ENCODE results near the gene SESN1.
"Not testable (repeated sequence)": the region's sequence is repeated elsewhere in the genome, so short reads cannot be mapped to it uniquely, and the experiment has no call there.

SESN1 gene

DNA sequence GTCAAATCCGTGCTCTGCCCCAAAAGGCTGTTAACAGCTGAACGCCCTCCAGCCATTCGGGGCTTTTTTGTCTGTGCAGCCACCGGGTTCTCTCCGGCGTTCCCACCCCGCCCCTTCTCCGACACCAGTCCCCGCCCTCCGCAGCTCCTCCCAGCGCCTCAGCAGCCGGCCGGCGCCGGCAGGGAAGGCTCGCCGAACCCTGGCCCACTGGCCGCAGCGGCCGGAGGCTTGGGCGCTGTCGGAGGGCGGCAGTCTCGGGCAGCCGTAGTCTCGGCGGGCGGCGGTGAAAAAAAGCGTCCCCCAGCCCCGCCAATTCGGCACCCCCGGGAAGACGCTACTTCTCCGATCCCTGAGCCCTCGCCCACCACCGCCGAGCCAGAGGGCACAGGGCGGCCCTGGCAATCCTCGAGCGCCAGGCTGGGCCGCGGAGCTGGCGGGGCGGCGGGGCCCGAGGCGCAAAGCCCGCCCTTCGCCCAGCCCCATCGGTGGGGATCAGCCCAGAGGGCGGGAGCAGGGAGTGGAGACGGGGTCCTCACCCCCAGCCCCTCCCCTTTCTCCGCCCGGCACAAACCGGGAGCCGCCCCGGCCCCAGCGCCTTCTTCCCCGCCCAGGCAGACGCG lies at the start of gene SESN1:
TSS of gene SESN1 (minus strand) at position 431 of the 620 bp plus-strand sequence. CDS start 773 bp downstream, outside the sequence.
- DNase-seq = peak; percentile 92 to 95

DNA sequence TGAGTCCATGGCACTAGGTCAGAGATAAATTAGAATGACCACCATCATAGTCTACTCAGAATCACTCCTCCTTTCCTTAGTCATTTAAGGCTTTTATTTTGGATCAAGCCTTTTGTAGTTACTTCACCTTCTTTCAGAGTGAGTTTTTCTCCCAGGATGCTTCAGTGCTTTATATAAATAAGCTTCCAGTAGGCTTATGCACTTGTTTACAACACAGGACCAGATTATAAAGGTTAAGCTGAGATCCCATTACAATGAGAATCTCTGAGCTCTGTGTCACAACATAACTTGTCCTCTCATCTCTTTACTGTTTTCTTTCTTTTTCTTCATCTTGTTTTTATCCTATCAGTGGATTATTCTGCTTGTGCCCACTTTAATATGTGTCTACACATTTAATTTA lies 48.5 kb upstream of the SESN1 start:
- no peak for DNase-seq

DNA sequence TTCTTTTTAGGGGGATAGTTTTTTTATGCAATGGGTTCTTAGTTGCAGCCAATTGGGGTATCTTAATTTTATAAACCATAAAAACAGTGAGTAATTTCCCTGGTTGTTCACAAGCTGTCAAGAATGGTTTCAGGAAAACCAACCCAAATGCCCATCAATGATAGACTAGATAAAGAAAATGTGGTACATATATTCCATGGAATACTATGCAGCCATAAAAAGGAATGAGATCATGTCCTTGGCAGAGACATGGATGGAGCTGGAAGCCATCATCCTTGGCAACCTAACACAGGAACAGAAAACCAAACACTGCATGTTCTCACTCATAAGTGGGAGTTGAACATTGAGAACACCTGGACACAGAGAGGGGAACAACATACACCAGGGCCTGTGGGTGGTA lies 47.4 kb upstream of the SESN1 start:
- DNase-seq = not testable (repeated sequence)

GRCh38 chr6:109139109-109139508 lies 44.5 kb upstream of the SESN1 start:
- DNase-seq = no peak

- DNase-seq = not testable (repeated sequence)
These were observed 41.9 kb upstream of the SESN1 start for GRCh38 chr6:109136530-109136929.

- DNase-seq = not testable (repeated sequence)
These were observed 41.4 kb upstream of the SESN1 start for GRCh38 chr6:109136039-109136438.

DNA sequence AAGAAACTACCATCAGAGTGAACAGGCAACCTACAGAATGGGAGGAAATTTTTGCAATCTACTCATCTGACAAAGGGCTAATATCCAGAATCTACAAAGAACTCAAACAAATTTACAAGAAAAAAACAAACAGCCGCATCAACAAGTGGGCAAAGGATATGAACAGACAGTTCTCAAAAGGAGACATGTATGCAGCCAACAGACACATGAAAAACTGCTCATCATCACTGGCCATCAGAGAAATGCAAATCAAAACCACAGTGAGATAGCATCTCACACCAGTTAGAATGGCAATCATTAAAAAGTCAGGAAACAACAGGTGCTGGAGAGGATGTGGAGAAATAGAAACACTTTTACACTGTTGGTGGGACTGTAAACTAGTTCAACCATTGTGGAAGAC lies 41.0 kb upstream of the SESN1 start:
- DNase-seq = not testable (repeated sequence)

- no peak for DNase-seq
These were observed 35.4 kb upstream of the SESN1 start for GRCh38 chr6:109130065-109130464.

- no peak for DNase-seq
These were observed 30.9 kb upstream of the SESN1 start for GRCh38 chr6:109125504-109125903.

GRCh38 chr6:109124219-109124618 lies 29.6 kb upstream of the SESN1 start:
- DNase-seq = no peak

- no peak for DNase-seq
These were observed 26.8 kb upstream of the SESN1 start for GRCh38 chr6:109121411-109121810.

DNA sequence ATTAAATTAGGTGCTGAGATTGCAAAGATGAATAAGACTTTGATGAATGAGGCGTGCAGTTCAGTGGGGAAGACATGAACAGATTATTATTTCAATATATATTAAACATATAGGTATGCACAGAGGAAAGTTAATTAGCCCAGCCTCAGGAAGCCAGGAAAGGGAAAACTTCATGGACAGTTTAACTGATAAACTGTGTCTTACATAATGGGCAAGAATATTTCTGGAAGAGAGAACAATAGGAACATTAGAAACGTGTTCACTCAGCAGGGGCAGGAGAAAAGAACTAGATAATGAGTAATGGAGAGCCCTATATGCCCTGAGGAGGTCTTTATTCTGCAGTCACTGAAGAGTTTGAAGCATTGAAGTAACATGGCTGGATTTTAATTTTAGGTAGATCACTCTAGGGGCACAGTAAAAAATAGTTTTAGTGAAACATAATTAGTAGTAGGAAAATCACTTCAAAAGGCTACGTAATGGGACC lies 24.3 kb upstream of the SESN1 start:
- DNase-seq = no peak

DNA sequence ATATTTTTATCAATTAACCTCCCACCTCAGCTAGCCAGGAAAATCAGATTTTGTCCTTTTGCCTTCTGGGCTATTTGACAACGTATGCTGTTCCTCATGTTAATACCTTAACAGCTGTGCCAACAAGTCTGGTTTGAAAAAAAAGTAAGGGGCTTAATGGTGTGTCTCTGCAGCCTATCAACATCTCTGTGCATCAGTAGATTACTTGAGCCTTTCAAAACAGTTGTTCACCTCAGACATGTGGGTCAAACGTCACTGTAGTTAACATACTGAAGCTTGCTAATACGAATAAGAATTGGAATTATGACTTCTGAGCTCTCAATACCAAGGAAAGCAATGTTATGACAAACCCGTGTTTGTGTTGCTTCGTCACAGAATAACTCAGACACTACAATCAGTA lies 23.7 kb upstream of the SESN1 start:
- no peak for DNase-seq

DNA sequence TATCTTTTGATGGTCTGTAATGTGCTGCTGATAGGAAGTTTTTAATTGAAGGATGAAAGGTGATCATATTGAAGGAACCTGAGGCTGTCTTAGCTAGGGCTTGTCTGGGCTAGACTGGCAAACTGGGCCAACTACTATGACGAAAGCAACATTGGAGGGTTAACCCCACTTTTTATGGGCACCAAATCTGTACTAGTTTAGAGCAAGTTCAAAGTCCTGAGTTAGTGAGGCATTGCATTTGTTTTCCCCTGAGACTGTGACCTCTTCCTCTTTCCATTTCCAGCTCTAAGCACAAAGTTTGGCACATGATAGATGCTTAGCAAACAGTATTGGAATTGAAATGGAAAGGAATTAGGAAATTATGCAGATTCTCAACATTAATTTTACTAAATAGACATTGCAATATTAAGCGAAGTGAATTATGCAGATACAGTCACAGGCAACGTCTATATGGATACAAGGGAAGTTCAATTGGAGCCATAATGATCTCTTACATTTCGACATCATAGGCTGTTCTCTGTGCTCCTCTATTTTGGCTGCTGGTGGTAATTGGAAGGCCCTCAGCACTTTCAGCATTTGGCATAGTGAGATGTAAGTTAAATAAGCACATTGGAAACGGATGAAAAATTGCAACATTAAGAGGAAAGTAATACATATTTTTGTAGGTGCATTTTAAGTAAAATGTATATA lies 22.8 kb upstream of the SESN1 start:
- no peak for DNase-seq

GRCh38 chr6:109112663-109113062 lies 18.0 kb upstream of the SESN1 start:
- not testable (repeated sequence) for DNase-seq

DNA sequence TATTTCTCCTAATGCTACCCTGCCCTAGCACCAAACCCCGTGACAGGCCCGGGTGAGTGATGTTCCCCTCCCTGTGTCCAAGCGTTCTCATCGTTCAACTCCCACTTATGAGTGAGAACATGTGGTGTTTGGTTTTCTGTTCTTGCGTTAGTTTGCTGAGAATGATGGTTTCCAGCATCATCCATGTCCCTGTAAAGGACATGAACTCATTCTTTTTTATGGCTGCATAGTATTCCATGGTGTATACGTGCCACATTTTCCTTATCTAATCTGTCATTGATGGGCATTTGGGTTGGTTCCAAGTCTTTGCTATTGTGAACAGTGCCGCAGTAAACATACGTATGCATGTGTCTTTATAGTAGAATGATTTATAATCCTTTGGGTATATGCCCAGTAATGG lies 15.0 kb upstream of the SESN1 start:
- DNase-seq = not testable (repeated sequence)

DNA sequence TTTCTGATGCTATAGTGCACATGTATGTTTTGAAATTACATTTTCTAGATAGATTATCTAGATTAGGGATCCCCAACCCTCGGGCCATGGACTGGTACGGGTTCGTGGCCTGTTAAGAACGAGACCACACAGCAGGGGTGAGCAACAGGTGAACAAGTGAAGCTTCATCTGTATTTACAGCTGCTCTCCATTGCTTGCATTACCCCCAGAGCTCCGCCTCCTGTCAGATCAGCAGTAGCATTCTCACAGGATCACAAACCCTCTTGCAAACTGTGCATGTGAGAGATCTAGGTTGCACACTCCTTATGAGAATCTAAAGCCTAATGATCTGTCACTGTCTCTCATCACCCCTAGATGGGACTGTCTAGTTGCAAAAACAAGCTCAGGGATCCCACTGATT lies 11.0 kb upstream of the SESN1 start:
- no peak for DNase-seq

DNA sequence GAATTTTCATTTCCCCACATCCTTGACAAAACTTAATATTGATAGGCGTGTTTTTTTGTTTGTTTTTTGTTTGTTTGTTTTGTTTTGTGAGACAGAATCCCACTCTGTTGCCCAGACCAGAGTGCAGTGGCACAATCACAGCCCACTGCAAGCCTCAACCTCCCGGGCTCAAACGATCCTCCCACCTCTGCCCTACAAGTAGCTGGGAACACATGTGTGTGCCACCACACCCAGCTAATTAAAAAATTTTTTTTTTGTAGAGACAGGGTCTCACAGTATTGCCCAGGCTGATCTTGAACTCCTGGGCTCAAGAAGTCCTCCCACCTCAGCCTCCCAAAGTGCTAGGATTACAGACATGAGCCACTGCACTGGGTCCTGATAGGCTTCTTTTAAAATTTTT lies 9.9 kb upstream of the SESN1 start:
- DNase-seq = no peak

DNA sequence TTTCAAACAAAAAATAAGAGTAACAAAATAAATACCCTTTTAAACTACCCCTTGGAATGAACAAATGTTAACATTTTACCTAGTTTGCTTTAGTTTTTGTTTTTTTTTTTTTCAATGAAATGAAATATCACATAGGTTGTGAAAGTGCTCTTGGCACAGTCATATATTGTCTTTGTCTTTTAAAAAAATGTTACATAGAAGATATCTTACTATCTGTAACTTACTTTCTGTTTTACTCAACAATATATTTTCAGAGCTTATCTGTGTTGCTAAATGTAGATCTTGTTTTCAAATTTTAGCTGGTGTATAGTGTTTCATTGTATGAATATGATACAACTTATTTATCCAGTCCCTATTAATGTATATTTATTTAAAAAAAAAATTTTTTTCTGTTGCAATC lies 9.3 kb upstream of the SESN1 start:
- DNase-seq = no peak

DNA sequence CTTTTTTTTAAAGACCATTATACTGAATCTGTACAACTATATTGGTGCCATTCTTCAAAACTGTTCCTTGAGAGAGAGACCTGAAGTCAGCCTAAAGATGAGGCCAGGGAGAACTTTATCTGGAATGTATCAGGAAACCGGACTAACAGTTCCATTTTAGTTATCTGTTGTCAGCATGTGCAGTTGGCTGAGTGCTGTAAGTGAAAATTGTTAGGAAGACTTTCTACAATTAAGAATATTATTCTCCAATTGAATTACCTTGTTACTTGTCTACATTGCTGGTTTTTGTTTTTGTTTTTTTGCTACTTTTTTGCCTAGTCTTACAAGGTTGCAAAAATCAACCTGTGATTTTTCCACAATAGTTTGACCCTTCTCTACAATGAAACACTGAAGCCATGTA lies 8.1 kb upstream of the SESN1 start:
- DNase-seq = no peak

DNA sequence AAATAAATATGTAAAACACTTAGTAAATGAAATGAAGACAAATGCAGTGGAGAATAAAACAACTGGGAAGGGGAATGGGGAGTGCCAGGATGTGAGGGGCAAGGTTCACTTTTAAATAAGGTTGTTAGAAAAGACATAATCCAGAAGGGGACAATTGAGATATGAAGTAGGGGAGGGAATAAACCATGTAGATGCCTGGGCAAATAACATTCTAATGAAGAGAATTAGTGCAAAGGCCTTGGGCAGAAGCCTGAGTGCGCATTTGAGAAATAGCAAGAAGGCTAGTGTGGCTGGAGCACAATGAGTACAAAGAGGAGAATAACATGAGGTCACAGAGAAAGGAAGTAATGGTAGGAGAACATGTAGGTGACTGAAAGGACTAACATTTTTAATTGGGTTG lies 3.0 kb upstream of the SESN1 start:
- no peak for DNase-seq

DNA sequence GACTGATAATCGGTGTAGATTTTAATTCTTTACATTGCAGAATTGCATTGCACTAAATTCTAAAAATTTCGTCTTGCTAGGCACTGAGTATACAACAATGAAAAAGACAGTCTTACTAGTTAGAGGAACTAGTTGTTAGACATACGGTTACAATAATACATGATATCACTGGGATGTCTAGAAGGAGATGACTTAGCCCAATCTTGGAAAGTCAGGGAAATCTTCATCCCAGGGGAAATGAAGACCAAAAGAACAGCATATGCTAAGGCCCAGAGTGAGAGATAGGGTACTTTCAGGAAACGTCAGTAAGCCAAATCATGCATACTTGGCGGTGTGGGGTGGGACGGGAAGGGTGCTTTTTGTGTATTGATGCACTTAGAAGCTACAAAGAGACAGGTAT lies 1.6 kb upstream of the SESN1 start:
- DNase-seq = no peak

DNA sequence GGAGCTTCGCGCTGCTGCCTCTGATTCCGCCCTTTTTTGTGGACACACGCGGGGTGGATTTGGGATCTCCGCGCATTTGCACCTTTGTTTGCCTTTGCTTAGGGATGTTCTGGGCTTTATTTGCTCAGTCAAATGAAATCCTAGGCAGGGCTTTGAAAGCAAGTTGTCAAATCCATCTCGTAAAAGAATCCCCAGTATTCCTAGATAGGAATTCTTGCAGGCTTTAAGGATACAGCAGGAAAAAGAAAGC lies 1.1 kb upstream of the SESN1 start:
- DNase-seq = no peak

- DNase-seq = peak; percentile 93
These were observed 589 bp upstream of the SESN1 start, which contains the start of gene CEP57L1 for GRCh38 chr6:109095036-109095834. CEP57L1 (plus strand) TSS chr6:109095507; CDS start chr6:109145222, 49,715 bp downstream.
